H1 (cell line): ENCODE data around the gene CUL4B. TPM values are rescaled to one million over a fixed set of nuclear protein-coding genes. Genes with fewer than 3 reads are reported as not detected.
"Not testable (repeated sequence)": the region's sequence is repeated elsewhere in the genome, so short reads cannot be mapped to it uniquely, and the experiment has no call there.

Experiments
- CTCF ChIA-PET: fragments of 300-600 bp; sonication (Branson Sonifier 250); formaldehyde crosslinking; loops from one replicate; lab custom pipeline; 2021; ENCODE audit not compliant: partially characterized antibody; lab: Charles Lee
- POLR2A ChIA-PET: fragments of 300-600 bp; sonication (Branson Sonifier 250); formaldehyde crosslinking; loops from one replicate; lab custom pipeline; 2021; ENCODE audit warnings: inconsistent platforms; ENCODE audit not compliant: partially characterized antibody; lab: Charles Lee
- DNase-seq, 2 experiments: peaks; one replicate each; pipeline versions ENCODE4 v3.0.0 to v3.0.0-alpha.2; 2010 to 2022; ENCODE audit warnings: low spot score in 2 of 2, low read depth in 1 of 2, mixed read lengths in 1 of 2
- FAIRE-seq: peaks from 2 replicates; lab custom pipeline; 2011; peaks lifted over from hg19 to GRCh38; lab: Jason Lieb, UNC
- H2AFZ ChIP-seq: 2 replicates; pipeline ENCODE4 v1.8.1; 2012; ENCODE audit warnings: low read length, inconsistent platforms
- H2AK5ac ChIP-seq: 2 replicates; pipeline ENCODE4 v1.6.1; 2013; ENCODE audit warnings: low read depth, low read length
- H2BK120ac ChIP-seq: replicated peaks from 2 replicates; pipeline ENCODE3; 2013; ENCODE audit warnings: low read depth, low read length, inconsistent platforms
- H2BK12ac ChIP-seq: 2 replicates; pipeline ENCODE4 v1.6.1; 2013; ENCODE audit warnings: low read depth, low read length
- H2BK15ac ChIP-seq: 2 replicates; pipeline ENCODE4 v1.6.1; 2013; ENCODE audit warnings: low read length
- H2BK20ac ChIP-seq: 2 replicates; pipeline ENCODE4 v1.6.1; 2013; ENCODE audit warnings: low read length
- H2BK5ac ChIP-seq: 2 replicates; pipeline ENCODE4 v1.6.1; 2013; ENCODE audit warnings: low read depth, low read length
- H3K14ac ChIP-seq: 2 replicates; pipeline ENCODE4 v1.6.1; 2013; ENCODE audit warnings: inconsistent platforms; ENCODE audit not compliant: insufficient read length
- H3K18ac ChIP-seq: 2 replicates; pipeline ENCODE4 v1.6.1; 2013; ENCODE audit warnings: low read length; ENCODE audit errors: extremely low read depth
- H3K23ac ChIP-seq: 2 replicates; pipeline ENCODE4 v1.6.1; 2013; ENCODE audit warnings: inconsistent platforms; ENCODE audit not compliant: insufficient read length
- H3K23me2 ChIP-seq: 2 replicates; pipeline ENCODE4 v1.6.1; 2013; ENCODE audit warnings: low read depth, low read length
- H3K27ac ChIP-seq: 2 replicates; pipeline ENCODE4 v1.6.1; 2011; ENCODE audit warnings: low read depth, low read length, inconsistent platforms
- H3K27me3 ChIP-seq, 4 experiments: replicated peaks in 1 of 4; 1 replicate in 1 of 4; 2 replicates in 3 of 4; pipeline versions ENCODE4 v1.6.1 to v1.8.1; 2011 to 2013; ENCODE audit warnings: low read length in 3 of 4, mild to moderate bottlenecking in 3 of 4, inconsistent platforms in 2 of 4, mixed read lengths in 2 of 4, moderate library complexity in 1 of 4; ENCODE audit not compliant: control insufficient read depth in 3 of 4, insufficient read depth in 3 of 4; ENCODE audit errors: extremely low read depth in 1 of 4
- H3K36me3 ChIP-seq, 4 experiments: 2 replicates each; pipeline versions ENCODE4 v1.6.1 to v1.8.1; 2011 to 2013; ENCODE audit warnings: mild to moderate bottlenecking in 4 of 4, low read length in 3 of 4, moderate library complexity in 2 of 4, control low read depth in 1 of 4, inconsistent platforms in 1 of 4; ENCODE audit not compliant: insufficient read depth in 4 of 4, control insufficient read depth in 2 of 4
- H3K4ac ChIP-seq: replicated peaks from 2 replicates; pipeline ENCODE3; 2013; ENCODE audit warnings: low read length, low read depth, mixed read lengths, inconsistent platforms; ENCODE audit not compliant: insufficient read length
- H3K4me1 ChIP-seq, 4 experiments: replicated peaks in 1 of 4; 1 replicate in 1 of 4; 2 replicates in 3 of 4; pipeline versions ENCODE4 v1.6.1 to v1.8.1; 2011 to 2013; ENCODE audit warnings: low read length in 3 of 4, inconsistent platforms in 2 of 4, mixed read lengths in 1 of 4; ENCODE audit not compliant: insufficient read depth in 4 of 4, control insufficient read depth in 3 of 4
- H3K4me2 ChIP-seq, 2 experiments: 2 replicates each; pipeline versions ENCODE4 v1.6.1 to v1.8.1; 2011 to 2013; ENCODE audit warnings: low read depth in 2 of 2, low read length in 2 of 2, control low read depth in 1 of 2, inconsistent platforms in 1 of 2, mild to moderate bottlenecking in 1 of 2; ENCODE audit not compliant: insufficient read depth in 1 of 2
- H3K4me3 ChIP-seq, 4 experiments: fragments of 200-600, 300-600 bp in 1 of 4; sonication (generic), shearing (Covaris generic), sonication (Bioruptor Twin) in 1 of 4; 2 replicates each; pipeline versions ENCODE4 v1.5.1 to v1.8.1; 2011 to 2016; ENCODE audit warnings: low read length in 4 of 4, low read depth in 3 of 4, control low read depth in 2 of 4, inconsistent platforms in 2 of 4, mild to moderate bottlenecking in 2 of 4, mixed read lengths in 1 of 4, moderate library complexity in 1 of 4; ENCODE audit not compliant: insufficient read depth in 2 of 4; ENCODE audit errors: extremely low read depth in 1 of 4
- H3K56ac ChIP-seq: replicated peaks from 2 replicates; pipeline ENCODE3; 2013; ENCODE audit warnings: low read depth, mild to moderate bottlenecking, mixed read lengths, low read length, inconsistent platforms; ENCODE audit not compliant: insufficient read length
- H3K79me1 ChIP-seq: 2 replicates; pipeline ENCODE4 v1.6.1; 2013; ENCODE audit warnings: low read depth, low read length, control low read depth
- H3K79me2 ChIP-seq, 2 experiments: 2 replicates each; pipeline versions ENCODE4 v1.6.1 to v1.8.1; 2012 to 2013; ENCODE audit warnings: low read length in 2 of 2, mild to moderate bottlenecking in 2 of 2, inconsistent platforms in 1 of 2; ENCODE audit not compliant: insufficient read depth in 2 of 2, control insufficient read depth in 1 of 2
- H3K9ac ChIP-seq, 4 experiments: replicated peaks in 1 of 4; 1 replicate in 1 of 4; 2 replicates in 3 of 4; pipeline versions ENCODE4 v1.6.1 to v1.8.1; 2011 to 2013; ENCODE audit warnings: low read depth in 3 of 4, low read length in 3 of 4, control low read depth in 2 of 4, mild to moderate bottlenecking in 2 of 4, moderate library complexity in 2 of 4, inconsistent platforms in 1 of 4; ENCODE audit errors: extremely low read depth in 1 of 4
- H3K9me3 ChIP-seq, 2 experiments: 2 replicates each; pipeline versions ENCODE4 v1.6.1 to v1.8.1; 2012 to 2013; ENCODE audit warnings: mild to moderate bottlenecking in 2 of 2, moderate library complexity in 2 of 2, control low read depth in 1 of 2, inconsistent platforms in 1 of 2, low read depth in 1 of 2, low read length in 1 of 2, mixed read lengths in 1 of 2; ENCODE audit not compliant: insufficient read depth in 2 of 2
- H4K20me1 ChIP-seq, 2 experiments: replicated peaks in 1 of 2; 2 replicates each; pipeline versions ENCODE3 to v1.8.1; 2011 to 2013; ENCODE audit warnings: inconsistent platforms in 2 of 2, low read length in 2 of 2, mild to moderate bottlenecking in 1 of 2; ENCODE audit not compliant: insufficient read depth in 2 of 2, control insufficient read depth in 1 of 2
- H4K5ac ChIP-seq: 2 replicates; pipeline ENCODE4 v1.6.1; 2013; ENCODE audit warnings: low read length, low read depth, mixed read lengths, inconsistent platforms; ENCODE audit not compliant: insufficient read length
- H4K8ac ChIP-seq: 2 replicates; pipeline ENCODE4 v1.8.0; 2013; ENCODE audit warnings: mild to moderate bottlenecking, moderate library complexity, low read length, inconsistent platforms; ENCODE audit not compliant: insufficient read depth; ENCODE audit errors: extremely low read depth
- H4K91ac ChIP-seq: replicated peaks from 2 replicates; pipeline ENCODE3; 2013; ENCODE audit warnings: low read length, mixed read lengths, inconsistent platforms; ENCODE audit not compliant: insufficient read length
- ATF2 ChIP-seq: IDR thresholded peaks from 2 replicates; pipeline ENCODE4 v1.6.1; 2012; ENCODE audit warnings: low read length, inconsistent platforms
- CHD1 ChIP-seq: IDR thresholded peaks from 2 replicates; pipeline ENCODE4 v1.6.1; 2012; ENCODE audit warnings: low read depth, low read length, improper control_type of control experiment
- HDAC2 ChIP-seq, 2 experiments: fragments of 300-600 bp in 1 of 2; sonication (generic) in 1 of 2; IDR thresholded peaks; 2 replicates each; pipeline ENCODE4 v1.6.1; 2011 to 2012; ENCODE audit warnings: low read depth in 2 of 2, low read length in 2 of 2, mild to moderate bottlenecking in 2 of 2, moderate library complexity in 2 of 2, borderline replicate concordance in 1 of 2, inconsistent platforms in 1 of 2
- MAFK ChIP-seq: IDR thresholded peaks from 2 replicates; pipeline ENCODE4 v1.6.1; 2012; ENCODE audit warnings: low read depth, mild to moderate bottlenecking, improper control_type of control experiment, low read length
- WGBS, 2 experiments: shearing (Covaris generic) in 1 of 2; methylation state at CpG; one replicate each; pipeline versions ENCODE4 v1.1.6 to v1.1.7; 2013 to 2015; ENCODE audit warnings: low lambda C conversion rate in 2 of 2, mixed read lengths in 2 of 2, inconsistent platforms in 1 of 2, low coverage in 1 of 2, missing lambda C conversion rate in 1 of 2; ENCODE audit not compliant: insufficient replicate concordance in 2 of 2, insufficient coverage in 1 of 2, insufficient read length in 1 of 2; ENCODE audit errors: extremely low coverage in 1 of 2, missing lambda C conversion rate in 1 of 2; 5-methylcytosine and 5-hydroxymethylcytosine counted together
- polyA plus RNA-seq, 7 experiments: library from polyadenylated mRNA; depleted of rRNA in 3 of 7; stranded (reverse) in 5 of 7; unstranded in 2 of 7; fragments of >200 nt in 5 of 7; fragments of 200-250 nt in 2 of 7; gene quantifications; 1 replicate in 5 of 7; 2 replicates in 1 of 7; 4 replicates in 1 of 7; pipeline versions ENCODE4 v1.2.1 to v1.2.3, GENCODE V29; 2011 to 2013; ENCODE audit warnings: missing spikeins in 2 of 7, mixed read lengths in 2 of 7
- total RNA-seq: library from RNA; stranded (reverse); fragmentation: NEBNext Ultra II Directional; extraction: Animal tissue kit (Norgen Biotek cat#: 25700); gene quantifications from 2 replicates; pipeline ENCODE4 v1.2.1, GENCODE V29; 2021

CUL4B gene
- total and polyA plus RNA-seq, 2 of the 8 experiments (the other 6 are each of a cell fraction or from before 2014, with no cell fraction given), result 11.7 to 44.0 TPM

DNA sequence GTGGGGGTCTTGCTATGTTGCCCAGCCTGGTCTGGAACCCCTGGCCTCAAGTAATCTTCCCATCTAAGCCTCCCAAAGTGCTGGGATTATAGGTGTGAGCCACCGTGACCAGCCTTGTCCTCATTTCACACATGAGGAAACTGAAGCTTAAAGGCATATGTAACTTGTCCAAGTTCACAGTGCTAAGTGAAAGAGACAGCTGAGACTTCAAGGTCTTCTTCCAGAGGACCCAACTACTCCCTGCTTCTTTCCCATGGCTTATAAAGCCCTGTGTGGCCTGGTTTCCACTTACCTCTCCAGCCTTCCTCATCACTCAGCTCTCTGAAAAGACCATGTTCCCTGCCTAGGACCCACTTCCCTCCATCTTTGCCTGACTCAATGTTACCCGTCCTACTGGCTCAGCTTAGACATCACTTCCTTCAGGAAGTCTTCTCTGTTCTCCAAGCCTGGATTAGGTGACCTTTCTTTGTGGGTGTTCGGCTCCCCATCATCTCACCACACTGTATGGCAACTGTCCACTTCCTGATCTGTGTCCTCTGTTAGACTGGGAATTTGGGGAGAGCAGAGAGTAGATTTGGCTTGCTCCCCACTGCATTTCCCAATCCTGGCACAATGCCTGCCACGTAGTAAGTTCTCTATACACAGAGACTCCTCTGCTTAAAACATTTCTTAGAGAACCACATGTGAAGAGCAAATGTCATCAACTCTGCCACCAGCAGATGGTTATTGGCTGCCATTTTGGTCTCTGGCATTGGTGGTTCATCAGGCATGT is 61.3 kb downstream of the CUL4B start (continued):
- TF ChIP-seq ATF2 (no peak), HDAC2 (IDR thresholded peaks at IDR 0.05; ENCODE audit: borderline replicate concordance in 1 of 2, low read depth in 2 of 2, low read length in 2 of 2) (no peak), CHD1 (no peak), MAFK (no peak)

DNA sequence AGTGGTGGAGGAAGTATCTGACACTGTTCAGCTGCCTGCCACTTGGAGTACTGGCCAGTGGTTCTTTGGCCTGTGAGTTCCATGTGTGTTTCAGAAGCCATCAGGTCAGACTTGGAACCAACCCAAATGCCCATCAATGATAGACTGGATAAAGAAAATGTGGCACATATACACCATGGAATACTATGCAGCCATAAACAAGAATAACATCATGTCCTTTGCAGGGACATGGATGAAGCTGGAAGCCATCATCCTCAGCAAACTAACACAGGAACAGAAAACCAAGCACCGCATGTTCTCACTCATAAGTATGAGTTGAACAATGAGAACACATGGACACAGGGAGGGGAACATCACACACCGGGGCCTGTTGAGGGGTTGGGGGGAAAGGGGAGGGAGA is 70.6 kb downstream of the CUL4B start:
- FAIRE-seq, H2AK5ac ChIP-seq, H3K4me2 ChIP-seq, H2BK15ac ChIP-seq, H3K9ac ChIP-seq, H2AFZ ChIP-seq, H3K4me3 ChIP-seq, H3K27me3 ChIP-seq, H2BK120ac ChIP-seq, H3K36me3 ChIP-seq, H3K9me3 ChIP-seq, DNase-seq, POLR2A ChIA-PET, H3K79me2 ChIP-seq, H2BK5ac ChIP-seq, H4K91ac ChIP-seq, H3K27ac ChIP-seq, H4K8ac ChIP-seq, H3K4me1 ChIP-seq, H2BK12ac ChIP-seq, H3K23ac ChIP-seq, H3K23me2 ChIP-seq, H3K79me1 ChIP-seq, H3K56ac ChIP-seq, H2BK20ac ChIP-seq, H4K20me1 ChIP-seq, H3K4ac ChIP-seq, H3K14ac ChIP-seq, H3K18ac ChIP-seq, H4K5ac ChIP-seq: not testable (repeated sequence)
- no CpG with 5 or more reads among the region's 2 CpGs for WGBS, 2 experiments
- CTCF ChIA-PET, result interaction anchor here (1.1 kb wide), 1 partner anchor 8 kb away, joined by 3 read pairs; no protein-coding TSS in a partner anchor
